WTC11 (cell line): Measurements from ENCODE around the gene CCL2. TPM values are rescaled to one million over a fixed set of nuclear protein-coding genes. Genes with fewer than 3 reads are reported as not detected.

ENCODE experiments used
- ATAC-seq: fragments of 200-7000 bp; cut with Tn5 transposase; 2 replicates; pipeline ENCODE4 v1.10.0; 2021; ENCODE audit warnings: mild to moderate bottlenecking, moderate library complexity
- CTCF ChIA-PET: fragments of 300-600 bp; sonication (Branson Sonifier 250); formaldehyde crosslinking; loops from one replicate; lab custom pipeline; 2021; ENCODE audit warnings: antibody characterized with exemption; lab: Charles Lee
- POLR2A ChIA-PET: fragments of 350-600 bp; sonication (Branson Sonifier 250); formaldehyde crosslinking; loops from one replicate; lab custom pipeline; 2021; ENCODE audit warnings: antibody characterized with exemption; lab: Charles Lee
- DNase-seq: peaks from one replicate; pipeline ENCODE4 v3.0.0; 2021; ENCODE audit warnings: low spot score
- H3K27ac Mint-ChIP-seq: 2 replicates; pipeline ENCODE4 v1.8.0; 2021; ENCODE audit warnings: mixed read lengths
- H3K27me3 Mint-ChIP-seq: 2 replicates; pipeline ENCODE4 v1.8.0; 2021; ENCODE audit warnings: low read depth, mild to moderate bottlenecking, moderate library complexity, mixed read lengths
- H3K36me3 Mint-ChIP-seq: 2 replicates; pipeline ENCODE4 v1.8.0; 2021; ENCODE audit warnings: mixed read lengths
- H3K4me1 Mint-ChIP-seq: 2 replicates; pipeline ENCODE4 v1.8.0; 2022; ENCODE audit warnings: mixed read lengths
- H3K4me3 Mint-ChIP-seq: 2 replicates; pipeline ENCODE4 v1.8.0; 2021; ENCODE audit warnings: mild to moderate bottlenecking, moderate library complexity, mixed read lengths
- H3K9me3 Mint-ChIP-seq: 2 replicates; pipeline ENCODE4 v1.8.0; 2021; ENCODE audit warnings: mixed read lengths
- ATF2 ChIP-seq: sonication (generic); formaldehyde crosslinking; IDR thresholded peaks from 2 replicates; pipeline ENCODE4 v1.8.1; 2022; ENCODE audit warnings: low read depth, missing genetic modification reagents, borderline replicate concordance
- ATF6 ChIP-seq: sonication (generic); formaldehyde crosslinking; IDR thresholded peaks from 2 replicates; pipeline ENCODE4 v1.8.1; 2023; ENCODE audit warnings: mild to moderate bottlenecking, missing genetic modification reagents
- CREB1 ChIP-seq: sonication (generic); formaldehyde crosslinking; IDR thresholded peaks from 2 replicates; pipeline ENCODE4 v1.8.0; 2023; ENCODE audit warnings: mild to moderate bottlenecking, missing genetic modification reagents
- CREM ChIP-seq: sonication (generic); formaldehyde crosslinking; IDR thresholded peaks from 2 replicates; pipeline ENCODE4 v1.8.1; 2022; ENCODE audit warnings: mild to moderate bottlenecking, missing genetic modification reagents, moderate library complexity
- CTCF ChIP-seq: fragments of 200-600 bp; IDR thresholded peaks from 2 replicates; pipeline ENCODE4 v1.8.0; 2022; ENCODE audit warnings: antibody characterized with exemption
- ETV6 ChIP-seq: sonication (generic); formaldehyde crosslinking; IDR thresholded peaks from 2 replicates; pipeline ENCODE4 v1.8.1; 2022; ENCODE audit warnings: mild to moderate bottlenecking, missing genetic modification reagents
- IRF1 ChIP-seq: sonication (generic); formaldehyde crosslinking; IDR thresholded peaks from 2 replicates; pipeline ENCODE4 v1.8.0; 2023; ENCODE audit warnings: missing genetic modification reagents
- MAX ChIP-seq: sonication (generic); formaldehyde crosslinking; IDR thresholded peaks from 2 replicates; pipeline ENCODE4 v1.8.0; 2022; ENCODE audit warnings: mild to moderate bottlenecking, missing genetic modification reagents
- MLX ChIP-seq: sonication (generic); formaldehyde crosslinking; IDR thresholded peaks from 2 replicates; pipeline ENCODE4 v1.8.1; 2023; ENCODE audit warnings: mild to moderate bottlenecking, missing genetic modification reagents, moderate library complexity
- NR1H2 ChIP-seq: sonication (generic); formaldehyde crosslinking; IDR thresholded peaks from 2 replicates; pipeline ENCODE4 v1.9.0; 2021; ENCODE audit warnings: mild to moderate bottlenecking, moderate library complexity, missing genetic modification reagents
- PRDM15 ChIP-seq: sonication (generic); formaldehyde crosslinking; IDR thresholded peaks from 2 replicates; pipeline ENCODE4 v1.8.0; 2022; ENCODE audit warnings: missing genetic modification reagents
- SMAD4 ChIP-seq: sonication (generic); formaldehyde crosslinking; IDR thresholded peaks from 2 replicates; pipeline ENCODE4 v1.8.0; 2022; ENCODE audit warnings: mild to moderate bottlenecking, missing genetic modification reagents
- TEAD1 ChIP-seq: sonication (generic); formaldehyde crosslinking; IDR thresholded peaks from 2 replicates; pipeline ENCODE4 v1.8.0; 2022; ENCODE audit warnings: mild to moderate bottlenecking, missing genetic modification reagents
- ZBTB21 ChIP-seq: sonication (generic); formaldehyde crosslinking; IDR thresholded peaks from 2 replicates; pipeline ENCODE4 v1.8.1; 2023; ENCODE audit warnings: mild to moderate bottlenecking, missing genetic modification reagents, borderline replicate concordance
- ZNF512 ChIP-seq: sonication (generic); formaldehyde crosslinking; IDR thresholded peaks from 2 replicates; pipeline ENCODE4 v1.8.1; 2022; ENCODE audit warnings: missing genetic modification reagents, borderline replicate concordance
- total RNA-seq: library from RNA; stranded (reverse); gene quantifications from 3 replicates; pipeline ENCODE4 v1.2.3, GENCODE V29; 2021

CCL2 gene
- total RNA-seq, 1 experiment from 2014 or later = 5.3 TPM

- peaks cover 12% of the 10 kb centered on the region for H3K27me3 Mint-ChIP-seq
- H3K9me3 Mint-ChIP-seq = no peaks in the 10 kb centered on the region
- ChIA-PET POLR2A (no interaction called here), CTCF (interaction anchor here (0.5 to 2.4 kb wide), 2 partner anchors 71 to 1088 kb away, joined by 3 to 5 read pairs; no protein-coding TSS in a partner anchor)
- no peak overlapping the region for H3K4me3 Mint-ChIP-seq
- ATAC-seq (no peak), DNase-seq (no peak)
- H3K4me1 Mint-ChIP-seq = no peaks in the 10 kb centered on the region
- no peaks in the 10 kb centered on the region for H3K36me3 Mint-ChIP-seq
- no peak overlapping the region for H3K27ac Mint-ChIP-seq
- TF ChIP-seq ATF2 (no peak), ATF6 (CRISPR knock-in tag) (no peak), IRF1 (CRISPR knock-in tag) (no peak), ZBTB21 (CRISPR knock-in tag) (no peak), PRDM15 (CRISPR knock-in tag) (no peak), TEAD1 (CRISPR knock-in tag) (no peak), ETV6 (CRISPR knock-in tag) (no peak), CREB1 (CRISPR knock-in tag) (no peak), ZNF512 (no peak), SMAD4 (CRISPR knock-in tag) (no peak), CREM (CRISPR knock-in tag) (no peak), MLX (CRISPR knock-in tag) (no peak), MAX (no peak), NR1H2 (CRISPR knock-in tag) (no peak), CTCF (no peak)
Measured at GRCh38 chr17:34290586-34290985, 35.5 kb downstream of the CCL2 start.
